ENCODE data around the gene MLEC. TPM values are rescaled to one million over a fixed set of nuclear protein-coding genes. Genes with fewer than 3 reads are reported as not detected.

The MLEC gene
- total RNA-seq, 4 donors from 2014 or later: 20.7 to 48.9 (median 34.3) TPM

GRCh38 chr12:120656008-120656407, 30.9 kb upstream of the MLEC start:
- WGBS, 2 donors: 80 to 96% methylated on average over 1 to 5 of the region's 14 CpGs

DNA sequence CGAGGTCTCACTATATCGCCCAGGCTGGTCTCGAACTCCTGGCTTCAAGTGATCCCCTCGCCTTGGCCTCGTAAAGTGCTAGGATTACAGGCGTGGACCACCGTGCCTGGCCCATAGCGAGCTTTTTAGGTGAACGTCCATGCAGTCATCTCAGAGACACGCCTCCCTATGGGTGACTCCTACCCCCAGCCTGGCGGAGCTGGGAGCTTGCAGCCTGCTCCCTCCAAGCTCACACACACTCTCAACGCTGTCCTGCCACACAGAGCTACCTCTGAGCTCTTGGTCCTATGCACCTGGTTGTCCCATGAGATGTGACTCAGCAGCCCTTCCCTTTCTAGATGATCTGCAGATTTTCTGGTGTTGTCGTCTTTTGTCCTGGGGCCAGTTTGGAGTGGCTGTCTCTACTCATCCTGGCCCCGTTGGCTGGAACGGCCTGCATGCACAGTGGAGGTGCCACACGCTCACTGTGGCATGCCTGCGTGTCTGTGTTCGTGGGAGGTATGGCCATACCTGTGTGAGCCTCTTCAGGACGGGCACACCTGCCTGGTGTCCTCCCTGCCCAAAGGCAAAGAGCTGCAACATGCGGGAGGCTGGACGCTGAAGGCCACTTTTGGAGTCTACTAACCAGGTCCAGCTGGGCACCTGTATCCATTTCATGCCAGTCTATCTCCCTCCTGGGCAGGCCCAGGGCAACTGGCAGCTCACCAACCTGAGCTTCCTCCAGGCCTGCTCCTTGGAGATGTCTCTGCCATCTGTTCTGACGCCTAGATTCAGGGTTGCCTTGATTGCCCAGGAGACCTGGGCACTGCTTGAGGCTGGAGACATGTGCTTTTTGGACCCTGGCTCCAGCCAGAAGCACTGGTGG, 28.4 kb upstream of the MLEC start:
- WGBS, 2 donors: 69 to 77% methylated on average over 9 to 11 of the region's 22 CpGs

More at GRCh38 chr12:120656008-120656407, 30.9 kb upstream of the MLEC start:
- Histone ChIP-seq H3K4me3 (no peak overlapping the region), H3K9me3 (no peaks in the 10 kb centered on the region), H3K27me3 (peaks cover 0 to 13% (median 0%) of the 10 kb centered on the region in 4 donors), H3K36me3 (no peaks in the 10 kb centered on the region), H3K4me1 (peaks cover 0 to 28% (median 0%) of the 10 kb centered on the region in 3 donors), H3K27ac (no peak overlapping the region)
- no peak for DNase-seq
- TF ChIP-seq POLR2A (IDR thresholded peaks at IDR 0.05): no peak
- TF ChIP-seq CTCF (IDR thresholded peaks at IDR 0.05): no peak
- intact Hi-C loops (cut with DNase I): no loop called here

DNA sequence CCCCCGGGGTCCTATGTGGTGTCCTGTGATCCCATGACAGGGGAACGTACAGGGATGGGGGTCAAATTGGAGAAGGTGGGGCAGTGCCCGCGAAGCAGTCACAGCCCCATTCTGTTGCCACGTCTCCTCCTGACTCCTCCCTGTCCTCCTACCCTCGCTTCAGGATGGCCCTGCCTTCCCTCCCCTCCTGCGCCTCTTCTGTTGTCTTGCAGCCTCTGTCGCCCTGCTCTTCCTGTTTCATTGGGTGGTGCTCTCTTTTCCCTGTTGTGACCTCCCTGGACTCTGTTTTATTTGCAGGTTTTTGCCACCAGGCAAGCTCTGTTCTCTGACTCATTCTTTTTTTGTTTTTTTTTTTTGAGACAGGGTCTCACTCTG, 27.8 kb upstream of the MLEC start:
- DNase-seq: no peak
- H3K27ac ChIP-seq: no peak overlapping the region
- no peak overlapping the region for H3K4me3 ChIP-seq
- TF ChIP-seq POLR2A (IDR thresholded peaks at IDR 0.05) (no peak), CTCF (IDR thresholded peaks at IDR 0.05) (no peak)
- intact Hi-C loops (cut with DNase I): no loop called here
- H3K36me3 ChIP-seq: no peaks in the 10 kb centered on the region
- 59 to 63% methylated on average over 7 to 8 of the region's 8 CpGs for WGBS, 2 donors
- H3K27me3 ChIP-seq: no peaks in the 10 kb centered on the region
- peaks cover 0 to 14% (median 0%) of the 10 kb centered on the region in 3 donors for H3K4me1 ChIP-seq
- H3K9me3 ChIP-seq: no peaks in the 10 kb centered on the region

More for the DNA sequence above, 28.4 kb upstream of the MLEC start:
- Histone ChIP-seq H3K36me3 (no peaks in the 10 kb centered on the region), H3K9me3 (no peaks in the 10 kb centered on the region), H3K27ac (no peak overlapping the region), H3K4me3 (no peak overlapping the region), H3K4me1 (peaks cover 0 to 20% (median 0%) of the 10 kb centered on the region in 3 donors), H3K27me3 (no peaks in the 10 kb centered on the region)
- DNase-seq: no peak
- intact Hi-C loops (cut with DNase I): no loop called here
- TF ChIP-seq CTCF (IDR thresholded peaks at IDR 0.05): no peak
- TF ChIP-seq POLR2A (IDR thresholded peaks at IDR 0.05): no peak

- Histone ChIP-seq H3K4me3 (no peak overlapping the region), H3K9me3 (no peaks in the 10 kb centered on the region), H3K4me1 (peaks cover 0 to 10% (median 0%) of the 10 kb centered on the region in 3 donors), H3K36me3 (no peaks in the 10 kb centered on the region), H3K27me3 (no peaks in the 10 kb centered on the region), H3K27ac (no peak overlapping the region)
- TF ChIP-seq CTCF (IDR thresholded peaks at IDR 0.05) (no peak), POLR2A (IDR thresholded peaks at IDR 0.05) (no peak)
- WGBS, 2 donors: 58 to 72% methylated on average over 2 of the region's 2 CpGs
- intact Hi-C loops (cut with DNase I): no loop called here
- DNase-seq: no peak
Observed at GRCh38 chr12:120661432-120661831, 25.5 kb upstream of the MLEC start.

DNA sequence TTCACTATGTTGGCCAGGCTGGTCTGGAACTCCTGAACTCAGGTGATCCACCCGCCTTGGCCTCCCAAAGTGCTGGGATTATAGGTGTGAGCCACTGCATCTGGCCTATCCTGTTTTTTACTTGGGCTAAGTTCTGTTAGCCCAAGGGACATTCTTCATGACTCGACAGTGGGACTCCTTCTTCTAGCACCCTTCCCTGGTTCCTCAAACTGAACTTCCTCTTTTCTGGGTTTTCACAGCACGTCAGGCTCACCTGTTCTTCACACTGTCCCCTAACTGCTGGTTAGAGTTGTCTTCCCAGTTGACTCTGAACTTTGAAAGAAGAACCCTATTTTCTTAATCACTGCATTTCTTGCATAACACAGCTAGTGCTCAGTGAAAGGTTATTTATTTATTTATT, 24.1 kb upstream of the MLEC start:
- H3K4me1 ChIP-seq: peaks cover 0 to 10% (median 0%) of the 10 kb centered on the region in 3 donors
- H3K27me3 ChIP-seq: no peaks in the 10 kb centered on the region
- no peaks in the 10 kb centered on the region for H3K36me3 ChIP-seq
- intact Hi-C loops (cut with DNase I): no loop called here
- TF ChIP-seq CTCF (IDR thresholded peaks at IDR 0.05) (no peak), POLR2A (IDR thresholded peaks at IDR 0.05) (no peak)
- H3K4me3 ChIP-seq: no peak overlapping the region
- DNase-seq: no peak
- no peaks in the 10 kb centered on the region for H3K9me3 ChIP-seq
- 61 to 63% methylated on average over 3 of the region's 3 CpGs for WGBS, 2 donors
- H3K27ac ChIP-seq: no peak overlapping the region
